Fibroblast of lung (primary cell): ENCODE measurements around the gene BCAR3. TPM values are rescaled to one million over a fixed set of nuclear protein-coding genes. Genes with fewer than 3 reads are reported as not detected.

Source experiments
- DNase-seq, 2 donors: peaks; one replicate each; pipeline versions ENCODE4 v3.0.0 to v3.0.0-alpha.2; 2010; ENCODE audit warnings: low read depth in 2 of 2
- H2AFZ ChIP-seq: 2 replicates; pipeline ENCODE4 v1.5.1; 2012; ENCODE audit warnings: low read length, control low read depth, inconsistent platforms
- H3K27ac ChIP-seq: 2 replicates; pipeline ENCODE4 v1.5.1; 2011; ENCODE audit warnings: low read length, control low read depth; ENCODE audit not compliant: insufficient read depth
- H3K27me3 ChIP-seq: 2 replicates; pipeline ENCODE4 v1.5.1; 2011; ENCODE audit warnings: mild to moderate bottlenecking, low read length; ENCODE audit not compliant: control insufficient read depth, insufficient read depth
- H3K36me3 ChIP-seq: 2 replicates; pipeline ENCODE4 v1.5.1; 2011; ENCODE audit warnings: low read length; ENCODE audit not compliant: control insufficient read depth, insufficient read depth
- H3K4me1 ChIP-seq: 2 replicates; pipeline ENCODE4 v1.5.1; 2011; ENCODE audit warnings: low read length; ENCODE audit not compliant: control insufficient read depth, insufficient read depth; ENCODE audit errors: extremely low read depth
- H3K4me2 ChIP-seq: 2 replicates; pipeline ENCODE4 v1.5.1; 2011; ENCODE audit warnings: low read length, control low read depth; ENCODE audit not compliant: insufficient read depth; ENCODE audit errors: extremely low read depth
- H3K4me3 ChIP-seq, 4 experiments: fragments of 200-600 bp in 1 of 4; sonication (generic) in 1 of 4; replicated peaks in 1 of 4; 2 replicates each; pipeline ENCODE4 v1.5.1; 2011 to 2016; ENCODE audit warnings: low read length in 4 of 4, low read depth in 3 of 4, mild to moderate bottlenecking in 3 of 4, control low read depth in 2 of 4, inconsistent platforms in 1 of 4, mixed read lengths in 1 of 4; ENCODE audit not compliant: insufficient read depth in 1 of 4; ENCODE audit errors: control extremely low read depth in 1 of 4
- H3K79me2 ChIP-seq: 2 replicates; pipeline ENCODE4 v1.5.1; 2012; ENCODE audit warnings: mild to moderate bottlenecking, low read length, inconsistent platforms; ENCODE audit not compliant: control insufficient read depth, insufficient read depth
- H3K9ac ChIP-seq: 2 replicates; pipeline ENCODE4 v1.5.1; 2011; ENCODE audit warnings: mild to moderate bottlenecking, low read length, control low read depth; ENCODE audit not compliant: insufficient read depth
- H3K9me3 ChIP-seq: 2 replicates; pipeline ENCODE4 v1.5.1; 2012; ENCODE audit warnings: low read depth, low read length; ENCODE audit not compliant: control insufficient read depth, insufficient read depth
- H4K20me1 ChIP-seq: 2 replicates; pipeline ENCODE4 v1.5.1; 2011; ENCODE audit warnings: low read length; ENCODE audit not compliant: control insufficient read depth, insufficient read depth; ENCODE audit errors: extremely low read depth
- EZH2 ChIP-seq: IDR thresholded peaks from 2 replicates; pipeline ENCODE4 v1.5.1; 2012; ENCODE audit warnings: low read length, control low read depth, mild to moderate bottlenecking; ENCODE audit errors: missing control alignments
- polyA plus RNA-seq, 2 donors: library from polyadenylated mRNA; depleted of rRNA in 1 of 2; stranded (reverse) in 1 of 2; unstranded in 1 of 2; fragments of >200 nt; gene quantifications; 2 replicates each; pipeline ENCODE4 v1.2.1, GENCODE V29; 2011 to 2012; ENCODE audit warnings: missing spikeins in 1 of 2
- total RNA-seq: library from RNA; depleted of rRNA; stranded (reverse); fragments of >200 nt; gene quantifications from 2 replicates; pipeline ENCODE4 v1.2.1, GENCODE V29; 2014
- TF ChIP-seq, protein P1 (sequence below), 2 donors: IDR thresholded peaks in 1 of 2; conservative IDR thresholded peaks in 1 of 2; 1 replicate in 1 of 2; 2 replicates in 1 of 2; pipeline ENCODE4 v1.5.1; 2011 to 2012; ENCODE audit warnings: low read length in 2 of 2, control low read depth in 1 of 2, inconsistent platforms in 1 of 2, low read depth in 1 of 2, mild to moderate bottlenecking in 1 of 2

The BCAR3 gene
- total and polyA plus RNA-seq, 2 donors (not counting 1 experiment from before 2014, with no cell fraction given) = 12.6 to 35.2 TPM

DNA sequence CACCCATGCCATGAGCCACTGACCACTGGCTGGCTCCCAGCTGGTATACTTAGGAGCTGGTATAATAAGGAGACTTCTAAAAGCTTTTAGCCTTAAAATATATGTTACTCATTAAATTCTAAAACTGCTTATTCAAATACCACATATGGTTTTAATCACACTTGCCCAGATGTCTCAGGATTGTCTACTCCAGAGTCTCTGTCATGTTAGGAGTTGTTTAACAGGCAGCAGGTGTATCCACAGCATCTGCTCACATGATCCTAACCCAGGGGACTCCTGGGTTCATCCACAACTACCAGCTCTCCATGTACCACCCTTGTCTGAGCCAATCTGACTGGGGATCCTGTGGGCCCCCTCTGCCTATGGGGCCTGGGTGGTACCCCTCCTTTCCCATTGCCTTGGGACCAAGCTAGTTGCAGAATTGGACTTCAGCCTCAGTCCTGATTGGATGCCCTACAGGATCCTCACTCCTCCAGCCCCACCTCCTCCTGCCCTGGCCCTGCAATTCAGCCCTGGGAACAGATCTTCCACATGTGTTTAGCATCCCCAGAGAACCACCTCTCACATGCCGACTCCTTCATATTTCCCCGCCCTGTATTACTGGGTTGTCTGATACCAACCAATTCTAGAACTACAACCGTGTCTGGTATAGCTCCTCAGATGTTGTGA is 61.3 kb downstream of the BCAR3 start:
- DNase-seq = peak in 1 of 2 donors; percentile 36
- Histone ChIP-seq H3K9ac (no peak overlapping the region), H4K20me1 (no peaks in the 10 kb centered on the region), H3K4me2 (no peak overlapping the region), H3K4me3 (no peak overlapping the region), H3K4me1 (peaks cover 47% of the 10 kb centered on the region), H3K27ac (no peak overlapping the region), H3K27me3 (no peaks in the 10 kb centered on the region), H3K79me2 (peaks cover 87% of the 10 kb centered on the region), H3K9me3 (no peaks in the 10 kb centered on the region), H3K36me3 (peaks cover 1% of the 10 kb centered on the region), H2AFZ (no peak overlapping the region)
- no peak for TF ChIP-seq EZH2
- TF ChIP-seq, protein P1, sequence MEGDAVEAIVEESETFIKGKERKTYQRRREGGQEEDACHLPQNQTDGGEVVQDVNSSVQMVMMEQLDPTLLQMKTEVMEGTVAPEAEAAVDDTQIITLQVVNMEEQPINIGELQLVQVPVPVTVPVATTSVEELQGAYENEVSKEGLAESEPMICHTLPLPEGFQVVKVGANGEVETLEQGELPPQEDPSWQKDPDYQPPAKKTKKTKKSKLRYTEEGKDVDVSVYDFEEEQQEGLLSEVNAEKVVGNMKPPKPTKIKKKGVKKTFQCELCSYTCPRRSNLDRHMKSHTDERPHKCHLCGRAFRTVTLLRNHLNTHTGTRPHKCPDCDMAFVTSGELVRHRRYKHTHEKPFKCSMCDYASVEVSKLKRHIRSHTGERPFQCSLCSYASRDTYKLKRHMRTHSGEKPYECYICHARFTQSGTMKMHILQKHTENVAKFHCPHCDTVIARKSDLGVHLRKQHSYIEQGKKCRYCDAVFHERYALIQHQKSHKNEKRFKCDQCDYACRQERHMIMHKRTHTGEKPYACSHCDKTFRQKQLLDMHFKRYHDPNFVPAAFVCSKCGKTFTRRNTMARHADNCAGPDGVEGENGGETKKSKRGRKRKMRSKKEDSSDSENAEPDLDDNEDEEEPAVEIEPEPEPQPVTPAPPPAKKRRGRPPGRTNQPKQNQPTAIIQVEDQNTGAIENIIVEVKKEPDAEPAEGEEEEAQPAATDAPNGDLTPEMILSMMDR (conservative IDR thresholded peaks at IDR 0.05 in 1 of 2, IDR thresholded peaks at IDR 0.05 in 1 of 2; ENCODE audit: low read depth in 1 of 2, low read length in 2 of 2) = no peak

DNA sequence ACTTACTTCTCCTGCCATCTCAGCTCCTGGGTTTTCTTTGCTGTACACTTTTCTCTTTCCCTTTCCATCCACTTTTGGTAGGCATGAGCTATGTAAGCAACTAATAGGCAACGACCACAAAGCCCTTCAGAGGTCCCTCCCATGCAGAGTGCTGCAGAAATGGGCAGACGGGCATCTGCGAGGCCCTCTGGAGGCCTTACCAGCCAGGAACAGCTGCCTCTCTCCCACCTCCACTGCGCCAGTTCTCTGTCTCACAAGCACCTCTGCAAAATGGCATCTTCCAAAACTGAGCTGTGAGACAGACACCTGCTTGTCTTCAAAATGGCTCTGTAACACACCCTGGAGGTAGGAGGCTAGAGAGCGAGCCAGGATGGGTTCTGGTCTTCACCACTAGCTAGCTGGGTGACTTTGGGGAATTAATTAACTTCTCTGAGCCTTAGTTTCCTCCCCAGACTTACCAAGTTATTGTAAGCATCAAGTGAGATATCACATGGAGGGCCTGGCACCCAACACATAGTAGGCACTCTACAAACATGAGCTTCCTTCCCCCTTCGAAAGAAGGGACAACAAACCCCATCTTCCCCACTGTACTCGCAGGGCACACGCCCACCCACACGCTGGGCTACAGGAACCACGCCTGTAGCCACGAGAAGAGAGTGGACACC is 62.0 kb downstream of the BCAR3 start:
- no peaks in the 10 kb centered on the region for H3K9me3 ChIP-seq
- no peak overlapping the region for H3K9ac ChIP-seq
- H2AFZ ChIP-seq = no peak overlapping the region
- no peak for DNase-seq
- H3K4me1 ChIP-seq = peaks cover 51% of the 10 kb centered on the region
- TF ChIP-seq, protein P1 (conservative IDR thresholded peaks at IDR 0.05 in 1 of 2, IDR thresholded peaks at IDR 0.05 in 1 of 2; ENCODE audit: low read depth in 1 of 2, low read length in 2 of 2) = no peak
- no peak for TF ChIP-seq EZH2
- H3K27ac ChIP-seq = no peak overlapping the region
- H3K79me2 ChIP-seq = peaks cover 87% of the 10 kb centered on the region
- H3K4me3 ChIP-seq = no peak overlapping the region
- no peak overlapping the region for H3K4me2 ChIP-seq
- H3K36me3 ChIP-seq = peaks cover 3% of the 10 kb centered on the region
- H3K27me3 ChIP-seq = no peaks in the 10 kb centered on the region
- no peaks in the 10 kb centered on the region for H4K20me1 ChIP-seq

GRCh38 chr1:93617670-93618499 is 63.8 kb downstream of the BCAR3 start:
- H3K4me2 ChIP-seq = no peak overlapping the region
- no peak for TF ChIP-seq EZH2
- TF ChIP-seq, protein P1 (conservative IDR thresholded peaks at IDR 0.05 in 1 of 2, IDR thresholded peaks at IDR 0.05 in 1 of 2; ENCODE audit: low read depth in 1 of 2, low read length in 2 of 2) = no peak
- H3K4me3 ChIP-seq = no peak overlapping the region
- no peak overlapping the region for H3K27ac ChIP-seq
- no peaks in the 10 kb centered on the region for H4K20me1 ChIP-seq
- no peaks in the 10 kb centered on the region for H3K27me3 ChIP-seq
- no peak for DNase-seq
- H3K4me1 ChIP-seq = peaks cover 46% of the 10 kb centered on the region
- H3K79me2 ChIP-seq = peaks cover 88% of the 10 kb centered on the region
- H3K9ac ChIP-seq = no peak overlapping the region
- H3K9me3 ChIP-seq = no peaks in the 10 kb centered on the region
- H2AFZ ChIP-seq = no peak overlapping the region
- H3K36me3 ChIP-seq = peaks cover 3% of the 10 kb centered on the region
